HepG2 (cell line): ENCODE results near the gene UQCR11. TPM values are rescaled to one million over a fixed set of nuclear protein-coding genes. Genes with fewer than 3 reads are reported as not detected.

Source experiments
- ATF1 ChIP-seq: IDR thresholded peaks from 2 replicates; pipeline ENCODE4 v1.6.1; 2016; ENCODE audit warnings: mild to moderate bottlenecking, control low read depth
- BCL6 ChIP-seq: IDR thresholded peaks from 2 replicates; pipeline ENCODE4 v1.6.1; 2016; ENCODE audit warnings: missing genetic modification reagents, missing compliant biosample characterization
- CBX2 ChIP-seq, 2 experiments: fragments of 200-600 bp in 1 of 2; sonication (generic); formaldehyde crosslinking in 1 of 2; IDR thresholded peaks; 2 replicates each; pipeline versions ENCODE4 v1.7.0 to v1.8.1; 2018 to 2022; ENCODE audit warnings: low read depth in 2 of 2, low read length in 1 of 2, mild to moderate bottlenecking in 1 of 2, missing genetic modification reagents in 1 of 2
- CREB1 ChIP-seq, 2 experiments: fragments of 450-650 bp in 1 of 2; IDR thresholded peaks; 2 replicates each; pipeline ENCODE4 v1.6.1; 2016 to 2017; ENCODE audit warnings: control low read depth in 1 of 2, mild to moderate bottlenecking in 1 of 2, missing compliant biosample characterization in 1 of 2, missing genetic modification characterization in 1 of 2
- CSRNP1 ChIP-seq: sonication (generic); formaldehyde crosslinking; IDR thresholded peaks from 2 replicates; pipeline ENCODE4 v1.8.1; 2023; ENCODE audit warnings: mild to moderate bottlenecking, missing genetic modification reagents
- GPN1 ChIP-seq: sonication (generic); formaldehyde crosslinking; IDR thresholded peaks from 2 replicates; pipeline ENCODE4 v1.5.1; 2020; ENCODE audit warnings: missing genetic modification reagents, borderline replicate concordance
- GTF3A ChIP-seq: sonication (generic); formaldehyde crosslinking; conservative IDR thresholded peaks from 2 replicates; pipeline ENCODE4 v1.4.0; 2020; ENCODE audit warnings: mild to moderate bottlenecking, missing genetic modification reagents
- KDM5A ChIP-seq: fragments of 200-600 bp; sonication (generic); IDR thresholded peaks from 2 replicates; pipeline ENCODE4 v1.7.0; 2018; ENCODE audit warnings: antibody characterized with exemption, mild to moderate bottlenecking, low read length, borderline replicate concordance
- MLXIP ChIP-seq: sonication (generic); formaldehyde crosslinking; IDR thresholded peaks from 2 replicates; pipeline ENCODE4 v1.9.0; 2021; ENCODE audit warnings: missing genetic modification reagents, borderline replicate concordance
- NCOR1 ChIP-seq: fragments of 200-600 bp; sonication (generic); IDR thresholded peaks from 2 replicates; pipeline ENCODE4 v1.7.0; 2017; ENCODE audit warnings: antibody characterized with exemption, low read length, borderline replicate concordance
- PITX1 ChIP-seq: sonication (generic); formaldehyde crosslinking; IDR thresholded peaks from 2 replicates; pipeline ENCODE4 v1.5.1; 2020; ENCODE audit warnings: mild to moderate bottlenecking, missing genetic modification reagents
- REL ChIP-seq: sonication (generic); formaldehyde crosslinking; conservative IDR thresholded peaks from 2 replicates; pipeline ENCODE4 v1.8.0; 2022; ENCODE audit warnings: mild to moderate bottlenecking, missing genetic modification reagents, moderate library complexity
- SALL2 ChIP-seq: sonication (generic); formaldehyde crosslinking; IDR thresholded peaks from 2 replicates; pipeline ENCODE4 v1.8.1; 2023; ENCODE audit warnings: mild to moderate bottlenecking, missing genetic modification reagents, inconsistent platforms
- SNAPC5 ChIP-seq: sonication (generic); formaldehyde crosslinking; IDR thresholded peaks from 2 replicates; pipeline ENCODE4 v1.8.1; 2023; ENCODE audit warnings: mild to moderate bottlenecking, missing genetic modification reagents, borderline replicate concordance
- SP5 ChIP-seq: IDR thresholded peaks from 2 replicates; pipeline ENCODE4 v1.6.1; 2016; ENCODE audit warnings: low read depth, borderline replicate concordance
- THAP9 ChIP-seq: sonication (generic); formaldehyde crosslinking; IDR thresholded peaks from 2 replicates; pipeline ENCODE4; 2020; ENCODE audit warnings: missing genetic modification reagents, mild to moderate bottlenecking, borderline replicate concordance
- TMF1 ChIP-seq: sonication (generic); formaldehyde crosslinking; IDR thresholded peaks from 2 replicates; pipeline ENCODE4 v1.8.1; 2022; ENCODE audit warnings: low read depth, missing genetic modification reagents
- ZNF451 ChIP-seq: sonication (generic); formaldehyde crosslinking; IDR thresholded peaks from 2 replicates; pipeline ENCODE4 v1.5.0; 2020; ENCODE audit warnings: mild to moderate bottlenecking, missing genetic modification reagents
- ZNF510 ChIP-seq: sonication (generic); formaldehyde crosslinking; IDR thresholded peaks from 2 replicates; pipeline ENCODE4 v1.4.0; 2020; ENCODE audit warnings: low read depth, mild to moderate bottlenecking, missing genetic modification reagents
- ZSCAN31 ChIP-seq: sonication (generic); formaldehyde crosslinking; IDR thresholded peaks from 2 replicates; pipeline ENCODE4 v1.5.0; 2020; ENCODE audit warnings: low read depth, mild to moderate bottlenecking, missing genetic modification reagents
- ZUFSP ChIP-seq: sonication (generic); formaldehyde crosslinking; IDR thresholded peaks from 2 replicates; pipeline ENCODE4 v1.9.0; 2021; ENCODE audit warnings: missing genetic modification reagents, mild to moderate bottlenecking, borderline replicate concordance
- polyA plus RNA-seq, 8 experiments: library from polyadenylated mRNA; depleted of rRNA in 3 of 8; stranded (reverse) in 7 of 8; unstranded in 1 of 8; fragments of >200 nt; fragmentation: Illumina TruSeq in 4 of 8; extraction: Trizol in 4 of 8; gene quantifications; 2 replicates each; pipeline versions ENCODE4 v1.2.1 to v1.2.3, GENCODE V29; 2011 to 2016; ENCODE audit warnings: low read depth in 4 of 8, missing spikeins in 1 of 8, mixed read lengths in 1 of 8; ENCODE audit not compliant: insufficient read depth in 1 of 8
- total RNA-seq, 5 experiments: library from RNA; depleted of rRNA; stranded (reverse); fragments of >200 nt; fragmentation: Illumina TruSeq; extraction: Trizol; gene quantifications; 2 replicates each; pipeline ENCODE4 v1.2.3, GENCODE V29; 2016; ENCODE audit warnings: low read depth in 1 of 5

The UQCR11 gene
- total and polyA plus RNA-seq, 2 of the 13 experiments (the other 11 are each of a cell fraction or from before 2014, with no cell fraction given), result 125 to 214 TPM

- TF ChIP-seq THAP9 (CRISPR knock-in tag), result no peak
- no peak for TF ChIP-seq ZUFSP (CRISPR knock-in tag)
- TF ChIP-seq ZNF451, result no peak
- no peak for TF ChIP-seq PITX1 (CRISPR knock-in tag)
- no peak for TF ChIP-seq NCOR1
- no peak for TF ChIP-seq KDM5A
- TF ChIP-seq CREB1 (IDR thresholded peaks at IDR 0.05), result no peak
- no peak for TF ChIP-seq CREB1 (CRISPR knock-in tag; IDR thresholded peaks at IDR 0.05)
- TF ChIP-seq REL, result no peak
- no peak for TF ChIP-seq ATF1
- no peak for TF ChIP-seq SNAPC5 (CRISPR knock-in tag)
- TF ChIP-seq SP5 (CRISPR knock-in tag), result no peak
- TF ChIP-seq TMF1 (CRISPR knock-in tag), result no peak
- TF ChIP-seq GTF3A (CRISPR knock-in tag), result no peak
- TF ChIP-seq ZNF510 (CRISPR knock-in tag), result no peak
- TF ChIP-seq SALL2, result no peak
- TF ChIP-seq BCL6 (CRISPR knock-in tag), result no peak
- TF ChIP-seq ZSCAN31, result 0 out of 2 replicates have a peak, but pooled peaks have one; percentile 24
- no peak for TF ChIP-seq CBX2 (IDR thresholded peaks at IDR 0.05; ENCODE audit: low read depth, low read length)
- TF ChIP-seq CBX2 (CRISPR knock-in tag; IDR thresholded peaks at IDR 0.05; ENCODE audit: low read depth), result no peak
- no peak for TF ChIP-seq CSRNP1 (CRISPR knock-in tag)
- TF ChIP-seq MLXIP (CRISPR knock-in tag), result no peak
- TF ChIP-seq GPN1 (CRISPR knock-in tag), result no peak
These were observed 17.4 kb downstream of the UQCR11 start (continued) for GRCh38 chr19:1587872-1588271.
